HG03571 (cell line): ENCODE measurements around the gene VSIR.

Experiments used
- ATAC-seq: cut with Tn5 transposase; IDR thresholded peaks from one replicate; pipeline ENCODE4 v1.9.1; 2021; ENCODE audit not compliant: unreplicated experiment

VSIR gene

GRCh38 chr10:71749396-71749795 is 23.9 kb downstream of the VSIR start:
- no peak for ATAC-seq

- ATAC-seq = no peak
These were observed 24.6 kb downstream of the VSIR start for GRCh38 chr10:71748671-71749191.

DNA sequence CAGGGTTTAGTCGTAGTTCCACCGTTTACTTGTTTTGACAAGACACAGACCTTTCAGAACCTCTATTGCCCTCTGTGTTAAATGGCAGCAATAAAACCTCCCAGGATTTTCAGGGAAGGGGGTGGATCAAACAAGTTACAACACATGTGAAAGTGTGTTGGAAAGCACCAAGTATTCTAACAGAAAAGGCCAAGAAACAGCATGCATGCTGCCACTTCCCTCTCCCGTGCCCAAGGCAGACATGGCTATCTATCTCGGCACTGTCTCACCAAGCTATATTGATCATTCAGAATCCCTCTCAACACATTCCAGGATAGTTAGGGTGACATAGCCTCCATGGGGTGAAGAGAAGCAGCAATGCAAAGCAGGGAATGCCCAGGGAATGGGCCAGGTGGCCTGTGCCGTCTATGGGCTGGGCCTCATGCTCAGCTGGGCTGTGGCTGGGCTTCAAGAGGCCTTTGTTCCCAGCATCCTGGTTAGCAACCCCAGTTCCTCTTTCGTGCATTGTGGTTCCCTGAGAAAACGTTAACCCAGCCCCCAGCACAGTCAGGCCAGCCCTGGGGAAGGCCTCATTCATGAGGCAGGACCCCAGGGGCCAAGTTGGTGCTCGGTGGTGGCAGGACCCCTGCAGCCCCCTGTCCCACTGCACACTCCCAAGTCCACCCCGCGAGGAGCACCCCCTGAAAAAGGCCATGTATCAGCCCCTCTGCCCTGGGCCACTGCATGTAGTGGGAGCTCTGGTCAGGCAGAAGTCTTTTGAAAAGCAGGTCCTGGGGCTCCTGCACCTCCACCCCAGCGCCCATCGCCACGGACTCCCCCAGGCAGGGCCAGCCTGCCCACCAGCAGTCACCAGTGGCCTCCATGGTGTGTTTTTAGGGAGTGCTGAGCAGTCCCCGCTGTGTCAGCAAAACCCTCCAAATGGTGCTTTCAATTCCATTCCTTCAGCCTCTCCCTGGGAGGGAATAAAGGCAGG is 25.5 kb downstream of the VSIR start:
- no peak for ATAC-seq

DNA sequence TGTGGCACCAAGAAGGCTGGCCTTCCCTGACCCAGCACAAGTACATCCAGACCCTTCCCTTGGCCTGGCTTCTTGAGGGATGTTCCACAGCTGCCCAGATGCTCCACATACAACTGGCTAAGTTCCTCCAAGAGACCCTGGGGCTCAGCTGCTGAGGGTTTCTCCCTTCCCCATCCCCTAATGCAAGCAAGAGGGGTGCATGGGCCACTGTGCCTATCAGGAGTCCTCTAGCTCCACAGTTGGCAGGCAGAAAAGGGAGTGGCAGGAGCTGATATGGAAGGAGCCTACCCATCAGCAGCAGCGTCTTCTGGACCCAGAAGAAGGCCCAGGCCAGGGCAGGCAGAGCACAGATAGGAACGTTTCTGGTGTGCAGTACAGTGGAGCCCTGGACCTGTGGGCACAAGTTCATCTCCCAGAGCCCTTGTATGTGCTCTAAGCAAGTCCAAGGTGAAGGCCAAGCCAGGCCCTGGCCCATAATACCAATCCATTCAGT is 26.2 kb downstream of the VSIR start:
- ATAC-seq = no peak

DNA sequence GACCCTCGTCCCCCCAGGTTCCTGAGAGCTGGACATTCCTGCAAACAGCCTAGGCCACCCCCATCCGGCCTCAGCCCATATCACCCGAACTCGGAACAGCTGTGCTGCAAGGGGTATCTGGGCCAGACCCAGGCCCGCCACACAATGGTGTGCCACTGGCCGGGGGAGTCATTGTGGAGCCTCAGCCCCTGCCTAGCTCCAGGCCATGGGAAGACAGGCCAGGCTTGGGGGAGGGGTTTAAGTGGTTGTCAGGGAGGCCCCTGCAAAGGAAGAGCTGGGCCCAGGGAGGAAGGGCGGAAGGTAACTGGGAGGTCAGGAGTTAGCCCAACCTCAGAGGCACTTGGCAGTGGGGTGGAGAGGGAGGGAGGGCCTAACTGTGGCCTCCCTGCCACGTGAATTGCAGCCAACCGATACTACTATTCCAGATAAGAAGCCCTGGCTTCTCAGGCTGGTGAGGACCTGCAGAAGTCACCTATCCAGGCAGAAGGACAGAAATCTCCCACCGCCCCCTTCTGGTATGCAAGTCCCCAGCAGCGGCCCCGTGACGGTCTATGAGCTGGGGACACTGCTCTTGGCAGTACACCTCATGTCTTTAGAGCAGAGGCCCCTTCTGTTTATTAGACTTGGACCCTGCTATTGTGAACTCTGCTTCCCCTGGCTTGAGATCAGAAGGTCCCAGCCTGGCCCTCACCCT is 26.8 kb downstream of the VSIR start:
- ATAC-seq = no peak

GRCh38 chr10:71745664-71746250 is 27.6 kb downstream of the VSIR start:
- ATAC-seq = no peak

DNA sequence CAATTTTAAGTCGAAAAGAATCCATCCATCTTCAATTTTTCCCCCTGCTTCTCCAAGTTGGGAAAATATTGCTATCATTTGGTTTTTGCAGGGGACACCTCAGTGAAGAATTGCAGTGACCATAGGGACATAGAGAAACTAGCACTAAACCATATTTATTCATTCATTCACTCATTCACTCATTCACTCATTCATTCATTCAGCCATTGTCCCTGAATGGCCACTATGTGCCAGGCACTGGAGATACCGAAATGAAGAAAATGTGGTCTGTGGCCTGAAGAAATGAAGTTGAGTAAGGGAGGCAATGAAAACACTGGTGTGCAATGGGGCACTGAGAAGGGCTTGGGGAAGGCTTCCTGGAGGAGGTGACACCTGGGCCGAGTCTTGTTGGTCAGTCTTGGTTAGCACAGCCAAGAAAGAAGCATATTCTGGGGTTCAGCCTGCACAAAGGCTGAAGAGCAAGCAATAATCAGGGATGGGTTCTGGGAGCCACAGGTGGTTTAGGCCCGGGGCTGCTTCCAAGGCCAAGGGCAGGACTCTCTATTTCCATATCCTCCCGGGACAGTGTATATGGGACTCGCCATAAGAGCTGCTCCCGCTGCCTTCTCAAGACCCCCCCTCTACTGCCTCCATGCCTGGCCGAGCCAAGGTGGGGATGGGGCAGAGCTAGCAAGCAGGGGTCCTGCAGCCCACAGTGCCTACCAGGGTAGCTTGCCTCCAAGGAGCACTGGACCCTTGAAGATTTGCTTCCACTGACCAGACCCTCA is 28.2 kb downstream of the VSIR start:
- no peak for ATAC-seq

DNA sequence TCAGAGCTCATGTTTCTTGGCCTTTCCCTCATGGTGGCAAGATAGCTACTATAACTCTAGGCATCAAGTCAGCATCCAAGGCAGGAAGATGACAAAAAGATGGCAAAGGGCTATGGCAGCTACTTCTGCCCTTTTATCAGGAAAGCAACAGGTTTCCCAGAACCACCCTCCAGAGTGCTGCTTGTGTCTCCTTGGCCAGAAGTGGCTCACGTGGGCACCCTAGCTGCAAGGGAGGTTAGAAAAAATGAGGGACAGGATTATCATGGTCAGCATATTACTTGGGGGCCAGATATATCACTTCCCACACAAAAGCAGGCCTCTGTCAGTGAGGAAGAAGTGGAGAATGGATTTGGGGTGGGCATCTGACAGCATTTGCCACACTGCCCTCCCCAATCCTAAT is 29.5 kb downstream of the VSIR start:
- no peak for ATAC-seq

DNA sequence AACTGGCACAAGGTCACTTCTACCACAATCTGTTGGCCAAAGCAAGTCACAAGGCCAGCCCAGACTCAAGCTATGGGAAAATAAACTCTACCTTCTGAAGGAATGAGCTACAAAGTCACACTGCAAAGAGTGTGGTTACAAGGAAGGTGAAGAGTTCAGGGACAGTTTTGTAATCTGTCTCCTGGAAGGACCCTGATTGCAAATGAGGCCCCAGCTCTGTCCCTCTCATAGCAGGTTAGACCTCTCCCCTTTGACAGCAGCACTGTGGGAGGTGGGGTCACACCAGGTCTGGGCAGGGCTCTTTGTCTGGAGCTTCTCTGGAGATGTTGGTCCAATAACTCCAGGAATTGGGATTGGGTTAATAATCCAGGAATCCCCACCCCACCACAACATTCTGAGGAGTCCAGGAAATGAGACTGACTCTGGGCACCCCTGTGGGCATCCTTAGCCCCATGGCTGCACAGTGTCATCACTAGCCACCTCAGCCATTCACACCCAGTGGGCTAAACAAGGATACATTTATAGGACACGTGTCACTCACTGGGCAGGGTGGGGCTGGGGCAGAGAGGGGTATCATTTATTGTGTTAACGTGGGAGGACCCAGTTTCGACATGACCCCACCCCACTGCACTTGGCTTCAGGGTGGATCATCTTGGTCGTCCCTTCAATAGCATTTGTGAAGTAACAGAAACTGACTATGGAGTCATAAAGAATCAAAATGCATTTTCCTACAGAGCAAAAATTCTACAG is 30.1 kb downstream of the VSIR start:
- no peak for ATAC-seq

DNA sequence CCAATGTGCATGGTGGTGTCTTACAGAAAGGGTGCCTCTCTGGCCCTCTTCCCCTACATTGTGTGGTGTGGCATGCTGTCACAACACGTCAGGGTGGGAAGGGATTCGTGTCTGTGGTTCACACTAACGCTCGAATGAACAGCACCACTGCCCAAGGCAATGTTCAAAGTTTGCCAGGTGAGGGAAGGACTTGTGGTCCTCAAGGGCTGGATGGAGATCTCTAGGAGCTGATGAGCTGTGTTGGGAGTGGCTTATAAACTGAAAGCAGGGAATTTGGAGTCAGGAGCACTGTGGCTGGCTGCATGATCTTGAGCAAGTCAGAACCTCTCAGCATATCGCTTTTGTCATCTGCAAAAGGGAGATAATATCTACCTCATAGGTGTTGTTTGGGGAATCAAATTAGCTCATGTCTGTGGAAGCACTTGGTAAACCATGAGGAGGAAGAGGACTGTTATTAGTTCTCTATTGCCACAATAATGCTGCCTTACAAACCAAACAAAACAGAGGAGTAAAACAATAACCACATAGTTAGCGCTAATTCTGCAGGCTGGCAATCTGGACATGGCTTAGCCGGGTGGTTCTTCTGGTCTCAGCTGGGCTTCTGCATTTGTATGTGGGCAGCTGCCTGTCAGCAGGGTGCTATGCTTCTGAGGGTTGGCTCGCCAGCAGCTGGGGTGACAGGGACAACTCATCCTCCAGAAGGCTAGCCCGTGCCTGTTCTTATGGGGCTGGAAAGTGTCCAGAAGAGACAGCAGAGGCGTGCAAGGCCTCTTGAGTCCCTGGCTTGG is 30.8 kb downstream of the VSIR start:
- no peak for ATAC-seq

GRCh38 chr10:71741671-71742070 is 31.6 kb downstream of the VSIR start:
- ATAC-seq = no peak

DNA sequence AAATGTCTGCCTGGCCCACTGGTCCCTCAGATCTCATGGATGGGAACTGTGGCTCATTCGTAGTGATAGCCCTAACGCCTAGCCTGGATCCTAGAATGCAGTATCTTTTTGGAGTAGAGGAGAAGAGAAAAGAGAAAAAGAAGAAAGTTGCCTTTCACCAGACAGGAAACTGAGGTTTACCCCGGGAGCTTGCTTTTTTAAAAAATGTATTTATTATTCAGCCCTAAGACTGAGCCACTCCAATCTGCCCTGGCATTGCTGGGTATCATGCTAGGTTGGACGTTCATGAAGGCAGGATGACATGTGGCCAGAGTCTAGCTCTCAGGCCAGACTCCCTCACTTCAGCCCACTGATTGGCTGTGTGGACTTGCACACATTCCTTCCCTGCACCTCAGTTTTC is 32.3 kb downstream of the VSIR start:
- no peak for ATAC-seq

- no peak for ATAC-seq
These were observed 33.2 kb downstream of the VSIR start for GRCh38 chr10:71740069-71740653.

DNA sequence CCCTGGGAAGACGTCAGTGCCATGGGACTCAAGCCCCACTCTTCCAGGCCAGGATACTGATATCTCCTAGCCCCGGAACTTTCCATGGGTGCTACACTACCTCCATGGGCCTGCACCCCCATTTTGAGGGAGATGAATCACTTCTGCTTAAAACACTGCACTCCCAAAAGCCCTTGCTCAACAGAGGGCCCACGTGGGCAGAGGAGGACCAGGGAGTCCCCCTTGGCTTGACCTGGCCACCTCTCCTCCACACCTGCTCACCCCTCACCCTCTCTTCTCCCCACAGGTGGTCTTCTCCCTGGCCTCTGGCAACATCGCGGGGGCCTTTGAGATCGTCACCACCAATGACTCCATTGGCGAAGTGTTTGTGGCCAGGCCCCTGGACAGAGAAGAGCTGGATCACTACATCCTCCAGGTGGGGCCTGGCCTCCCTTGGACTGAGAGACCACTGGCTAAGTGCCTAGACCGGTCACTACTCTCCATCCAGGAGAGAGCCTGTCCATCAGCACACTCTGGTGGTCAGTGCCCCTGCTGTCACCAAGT is 33.9 kb downstream of the VSIR start:
- no peak for ATAC-seq

GRCh38 chr10:71737834-71738197 is 35.5 kb downstream of the VSIR start:
- no peak for ATAC-seq

GRCh38 chr10:71737001-71737833 is 36.1 kb downstream of the VSIR start:
- no peak for ATAC-seq

DNA sequence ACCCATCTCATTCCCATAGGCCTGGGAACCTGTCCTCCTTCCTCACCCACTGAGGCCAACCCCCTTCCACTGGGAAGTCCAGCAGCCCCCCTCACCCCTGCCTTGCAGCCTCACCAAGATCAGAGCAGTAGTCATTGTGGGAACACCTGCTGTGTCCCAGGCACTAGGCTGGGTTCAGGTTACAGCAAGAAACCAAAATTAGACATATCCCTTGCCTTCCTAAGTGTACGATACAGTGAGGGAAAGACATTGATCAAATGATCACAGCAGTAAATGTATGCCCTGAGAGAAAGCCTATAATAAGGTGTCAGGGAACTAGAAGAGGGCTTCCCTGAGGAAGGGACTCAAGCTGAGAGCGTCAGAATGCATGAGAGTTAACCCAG is 36.8 kb downstream of the VSIR start:
- no peak for ATAC-seq
